Measurements from ENCODE around the gene DAB1.

GRCh38 chr1:57276918-57277317, 146.9 kb downstream of the DAB1 start:
- TF ChIP-seq CTCF (IDR thresholded peaks at IDR 0.05): no peak
- no peak for TF ChIP-seq POLR2A (IDR thresholded peaks at IDR 0.05)
- TF ChIP-seq EP300 (IDR thresholded peaks at IDR 0.05; ENCODE audit: low read depth): no peak

All from transverse colon (tissue), 3 donors.